ENCODE measurements around the gene CORO2B. TPM values are rescaled to one million over a fixed set of nuclear protein-coding genes. Genes with fewer than 3 reads are reported as not detected.

The CORO2B gene
- total and polyA plus RNA-seq, 2 experiments from 2014 or later = 1.6 to 4.6 TPM

DNA sequence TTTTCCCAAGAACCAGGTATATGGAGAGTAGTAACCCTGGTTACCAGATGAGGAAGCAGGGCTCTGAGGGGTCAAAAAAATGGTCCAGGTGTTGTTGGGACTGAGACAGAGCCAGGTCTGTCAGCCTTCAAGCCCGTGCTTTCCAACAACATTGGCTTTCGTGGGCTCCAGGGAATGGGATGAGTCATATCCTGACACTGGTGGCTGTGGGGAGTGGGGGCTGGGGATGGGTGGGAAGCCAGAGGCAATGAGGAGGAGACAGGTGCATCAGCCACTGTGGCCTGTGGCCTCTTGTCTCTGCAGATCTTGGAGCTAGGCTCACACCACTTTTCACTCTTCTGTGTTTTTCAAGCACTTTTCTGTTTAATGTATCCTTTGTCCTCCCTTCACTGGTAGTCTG, 38.2 kb downstream of the CORO2B start:
- H2AFZ ChIP-seq = no peak overlapping the region
- Mint-ChIP-seq H3K4me1 (peaks cover 27% of the 10 kb centered on the region), H3K36me3 (ENCODE audit: low read depth) (no peaks in the 10 kb centered on the region)

More for the DNA sequence above, 38.2 kb downstream of the CORO2B start:
- Histone ChIP-seq H3K4me3 (no peak overlapping the region), H3K27ac (ENCODE audit: low read depth) (no peak overlapping the region), H3K36me3 (ENCODE audit: insufficient read depth) (no peaks in the 10 kb centered on the region), H3K9me2 (ENCODE audit: insufficient read depth) (no peaks in the 10 kb centered on the region), H3K4me1 (ENCODE audit: insufficient read depth) (peaks cover 17% of the 10 kb centered on the region), H3K79me2 (replicated peaks; ENCODE audit: insufficient read depth) (0 out of 2 replicates have a peak, but pooled peaks cover 3% of the 10 kb centered on the region), H3K27me3 (ENCODE audit: insufficient read depth) (no peaks in the 10 kb centered on the region), H3F3A (replicated peaks; ENCODE audit: low read depth) (no peaks in the 10 kb centered on the region), H3K4me2 (no peak overlapping the region), H4K20me1 (replicated peaks; ENCODE audit: insufficient read depth) (no peaks in the 10 kb centered on the region)
- no peak for TF ChIP-seq CREB1 (CRISPR knock-in tag; IDR thresholded peaks at IDR 0.05; ENCODE audit: low read depth)
- no peak for TF ChIP-seq EZH2 (IDR thresholded peaks at IDR 0.05; ENCODE audit: low read depth, unreplicated experiment)
- TF ChIP-seq STAT1 (IDR thresholded peaks at IDR 0.05; ENCODE audit: unreplicated experiment) = no peak
- TF ChIP-seq, protein P1, sequence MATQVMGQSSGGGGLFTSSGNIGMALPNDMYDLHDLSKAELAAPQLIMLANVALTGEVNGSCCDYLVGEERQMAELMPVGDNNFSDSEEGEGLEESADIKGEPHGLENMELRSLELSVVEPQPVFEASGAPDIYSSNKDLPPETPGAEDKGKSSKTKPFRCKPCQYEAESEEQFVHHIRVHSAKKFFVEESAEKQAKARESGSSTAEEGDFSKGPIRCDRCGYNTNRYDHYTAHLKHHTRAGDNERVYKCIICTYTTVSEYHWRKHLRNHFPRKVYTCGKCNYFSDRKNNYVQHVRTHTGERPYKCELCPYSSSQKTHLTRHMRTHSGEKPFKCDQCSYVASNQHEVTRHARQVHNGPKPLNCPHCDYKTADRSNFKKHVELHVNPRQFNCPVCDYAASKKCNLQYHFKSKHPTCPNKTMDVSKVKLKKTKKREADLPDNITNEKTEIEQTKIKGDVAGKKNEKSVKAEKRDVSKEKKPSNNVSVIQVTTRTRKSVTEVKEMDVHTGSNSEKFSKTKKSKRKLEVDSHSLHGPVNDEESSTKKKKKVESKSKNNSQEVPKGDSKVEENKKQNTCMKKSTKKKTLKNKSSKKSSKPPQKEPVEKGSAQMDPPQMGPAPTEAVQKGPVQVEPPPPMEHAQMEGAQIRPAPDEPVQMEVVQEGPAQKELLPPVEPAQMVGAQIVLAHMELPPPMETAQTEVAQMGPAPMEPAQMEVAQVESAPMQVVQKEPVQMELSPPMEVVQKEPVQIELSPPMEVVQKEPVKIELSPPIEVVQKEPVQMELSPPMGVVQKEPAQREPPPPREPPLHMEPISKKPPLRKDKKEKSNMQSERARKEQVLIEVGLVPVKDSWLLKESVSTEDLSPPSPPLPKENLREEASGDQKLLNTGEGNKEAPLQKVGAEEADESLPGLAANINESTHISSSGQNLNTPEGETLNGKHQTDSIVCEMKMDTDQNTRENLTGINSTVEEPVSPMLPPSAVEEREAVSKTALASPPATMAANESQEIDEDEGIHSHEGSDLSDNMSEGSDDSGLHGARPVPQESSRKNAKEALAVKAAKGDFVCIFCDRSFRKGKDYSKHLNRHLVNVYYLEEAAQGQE (IDR thresholded peaks at IDR 0.05; ENCODE audit: unreplicated experiment) = no peak
- TF ChIP-seq POLR2AphosphoS5 (IDR thresholded peaks at IDR 0.05; ENCODE audit: low read depth) = no peak
- no peak for TF ChIP-seq JUNB (IDR thresholded peaks at IDR 0.05; ENCODE audit: unreplicated experiment)
- no peak for TF ChIP-seq NANOG (IDR thresholded peaks at IDR 0.05; ENCODE audit: borderline replicate concordance)
- TF ChIP-seq ZNF331 (CRISPR knock-in tag; IDR thresholded peaks at IDR 0.05; ENCODE audit: low read depth) = no peak
- TF ChIP-seq ZNF114 (CRISPR knock-in tag; IDR thresholded peaks at IDR 0.05) = no peak
- TF ChIP-seq, protein P2, sequence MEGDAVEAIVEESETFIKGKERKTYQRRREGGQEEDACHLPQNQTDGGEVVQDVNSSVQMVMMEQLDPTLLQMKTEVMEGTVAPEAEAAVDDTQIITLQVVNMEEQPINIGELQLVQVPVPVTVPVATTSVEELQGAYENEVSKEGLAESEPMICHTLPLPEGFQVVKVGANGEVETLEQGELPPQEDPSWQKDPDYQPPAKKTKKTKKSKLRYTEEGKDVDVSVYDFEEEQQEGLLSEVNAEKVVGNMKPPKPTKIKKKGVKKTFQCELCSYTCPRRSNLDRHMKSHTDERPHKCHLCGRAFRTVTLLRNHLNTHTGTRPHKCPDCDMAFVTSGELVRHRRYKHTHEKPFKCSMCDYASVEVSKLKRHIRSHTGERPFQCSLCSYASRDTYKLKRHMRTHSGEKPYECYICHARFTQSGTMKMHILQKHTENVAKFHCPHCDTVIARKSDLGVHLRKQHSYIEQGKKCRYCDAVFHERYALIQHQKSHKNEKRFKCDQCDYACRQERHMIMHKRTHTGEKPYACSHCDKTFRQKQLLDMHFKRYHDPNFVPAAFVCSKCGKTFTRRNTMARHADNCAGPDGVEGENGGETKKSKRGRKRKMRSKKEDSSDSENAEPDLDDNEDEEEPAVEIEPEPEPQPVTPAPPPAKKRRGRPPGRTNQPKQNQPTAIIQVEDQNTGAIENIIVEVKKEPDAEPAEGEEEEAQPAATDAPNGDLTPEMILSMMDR (conservative IDR thresholded peaks at IDR 0.05; ENCODE audit: low read depth in 2 of 2) = no peak
- TF ChIP-seq, protein P3, sequence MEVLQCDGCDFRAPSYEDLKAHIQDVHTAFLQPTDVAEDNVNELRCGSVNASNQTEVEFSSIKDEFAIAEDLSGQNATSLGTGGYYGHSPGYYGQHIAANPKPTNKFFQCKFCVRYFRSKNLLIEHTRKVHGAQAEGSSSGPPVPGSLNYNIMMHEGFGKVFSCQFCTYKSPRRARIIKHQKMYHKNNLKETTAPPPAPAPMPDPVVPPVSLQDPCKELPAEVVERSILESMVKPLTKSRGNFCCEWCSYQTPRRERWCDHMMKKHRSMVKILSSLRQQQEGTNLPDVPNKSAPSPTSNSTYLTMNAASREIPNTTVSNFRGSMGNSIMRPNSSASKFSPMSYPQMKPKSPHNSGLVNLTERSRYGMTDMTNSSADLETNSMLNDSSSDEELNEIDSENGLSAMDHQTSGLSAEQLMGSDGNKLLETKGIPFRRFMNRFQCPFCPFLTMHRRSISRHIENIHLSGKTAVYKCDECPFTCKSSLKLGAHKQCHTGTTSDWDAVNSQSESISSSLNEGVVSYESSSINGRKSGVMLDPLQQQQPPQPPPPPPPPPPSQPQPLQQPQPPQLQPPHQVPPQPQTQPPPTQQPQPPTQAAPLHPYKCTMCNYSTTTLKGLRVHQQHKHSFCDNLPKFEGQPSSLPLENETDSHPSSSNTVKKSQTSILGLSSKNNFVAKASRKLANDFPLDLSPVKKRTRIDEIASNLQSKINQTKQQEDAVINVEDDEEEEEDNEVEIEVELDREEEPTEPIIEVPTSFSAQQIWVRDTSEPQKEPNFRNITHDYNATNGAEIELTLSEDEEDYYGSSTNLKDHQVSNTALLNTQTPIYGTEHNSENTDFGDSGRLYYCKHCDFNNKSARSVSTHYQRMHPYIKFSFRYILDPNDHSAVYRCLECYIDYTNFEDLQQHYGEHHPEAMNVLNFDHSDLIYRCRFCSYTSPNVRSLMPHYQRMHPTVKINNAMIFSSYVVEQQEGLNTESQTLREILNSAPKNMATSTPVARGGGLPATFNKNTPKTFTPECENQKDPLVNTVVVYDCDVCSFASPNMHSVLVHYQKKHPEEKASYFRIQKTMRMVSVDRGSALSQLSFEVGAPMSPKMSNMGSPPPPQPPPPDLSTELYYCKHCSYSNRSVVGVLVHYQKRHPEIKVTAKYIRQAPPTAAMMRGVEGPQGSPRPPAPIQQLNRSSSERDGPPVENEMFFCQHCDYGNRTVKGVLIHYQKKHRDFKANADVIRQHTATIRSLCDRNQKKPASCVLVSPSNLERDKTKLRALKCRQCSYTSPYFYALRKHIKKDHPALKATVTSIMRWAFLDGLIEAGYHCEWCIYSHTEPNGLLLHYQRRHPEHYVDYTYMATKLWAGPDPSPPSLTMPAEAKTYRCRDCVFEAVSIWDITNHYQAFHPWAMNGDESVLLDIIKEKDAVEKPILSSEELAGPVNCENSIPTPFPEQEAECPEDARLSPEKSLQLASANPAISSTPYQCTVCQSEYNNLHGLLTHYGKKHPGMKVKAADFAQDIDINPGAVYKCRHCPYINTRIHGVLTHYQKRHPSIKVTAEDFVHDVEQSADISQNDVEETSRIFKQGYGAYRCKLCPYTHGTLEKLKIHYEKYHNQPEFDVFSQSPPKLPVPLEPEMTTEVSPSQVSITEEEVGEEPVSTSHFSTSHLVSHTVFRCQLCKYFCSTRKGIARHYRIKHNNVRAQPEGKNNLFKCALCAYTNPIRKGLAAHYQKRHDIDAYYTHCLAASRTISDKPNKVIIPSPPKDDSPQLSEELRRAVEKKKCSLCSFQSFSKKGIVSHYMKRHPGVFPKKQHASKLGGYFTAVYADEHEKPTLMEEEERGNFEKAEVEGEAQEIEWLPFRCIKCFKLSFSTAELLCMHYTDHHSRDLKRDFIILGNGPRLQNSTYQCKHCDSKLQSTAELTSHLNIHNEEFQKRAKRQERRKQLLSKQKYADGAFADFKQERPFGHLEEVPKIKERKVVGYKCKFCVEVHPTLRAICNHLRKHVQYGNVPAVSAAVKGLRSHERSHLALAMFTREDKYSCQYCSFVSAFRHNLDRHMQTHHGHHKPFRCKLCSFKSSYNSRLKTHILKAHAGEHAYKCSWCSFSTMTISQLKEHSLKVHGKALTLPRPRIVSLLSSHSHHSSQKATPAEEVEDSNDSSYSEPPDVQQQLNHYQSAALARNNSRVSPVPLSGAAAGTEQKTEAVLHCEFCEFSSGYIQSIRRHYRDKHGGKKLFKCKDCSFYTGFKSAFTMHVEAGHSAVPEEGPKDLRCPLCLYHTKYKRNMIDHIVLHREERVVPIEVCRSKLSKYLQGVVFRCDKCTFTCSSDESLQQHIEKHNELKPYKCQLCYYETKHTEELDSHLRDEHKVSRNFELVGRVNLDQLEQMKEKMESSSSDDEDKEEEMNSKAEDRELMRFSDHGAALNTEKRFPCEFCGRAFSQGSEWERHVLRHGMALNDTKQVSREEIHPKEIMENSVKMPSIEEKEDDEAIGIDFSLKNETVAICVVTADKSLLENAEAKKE (CRISPR knock-in tag; IDR thresholded peaks at IDR 0.05) = no peak
- Mint-ChIP-seq H3K27me3 (ENCODE audit: insufficient read depth, low read depth, poor library complexity) (peaks cover 8% of the 10 kb centered on the region), H3K9me3 (no peaks in the 10 kb centered on the region), H3K27ac (no peak overlapping the region), H3K4me3 (no peak overlapping the region)
- ATAC-seq (no peak), DNase-seq (ENCODE audit: low spot score) (no peak)

Measured in GM23338 (cell line).